GM18508 (cell line): ENCODE measurements around the gene POU5F1.
"Not testable (repeated sequence)": the region's sequence is repeated elsewhere in the genome, so short reads cannot be mapped to it uniquely, and the experiment has no call there.

ENCODE experiments used
- ATAC-seq: cut with Tn5 transposase; IDR thresholded peaks from one replicate; pipeline ENCODE4 v1.9.1; 2021; ENCODE audit warnings: moderate number of reproducible peaks; ENCODE audit not compliant: insufficient read depth, unreplicated experiment

The POU5F1 gene

DNA sequence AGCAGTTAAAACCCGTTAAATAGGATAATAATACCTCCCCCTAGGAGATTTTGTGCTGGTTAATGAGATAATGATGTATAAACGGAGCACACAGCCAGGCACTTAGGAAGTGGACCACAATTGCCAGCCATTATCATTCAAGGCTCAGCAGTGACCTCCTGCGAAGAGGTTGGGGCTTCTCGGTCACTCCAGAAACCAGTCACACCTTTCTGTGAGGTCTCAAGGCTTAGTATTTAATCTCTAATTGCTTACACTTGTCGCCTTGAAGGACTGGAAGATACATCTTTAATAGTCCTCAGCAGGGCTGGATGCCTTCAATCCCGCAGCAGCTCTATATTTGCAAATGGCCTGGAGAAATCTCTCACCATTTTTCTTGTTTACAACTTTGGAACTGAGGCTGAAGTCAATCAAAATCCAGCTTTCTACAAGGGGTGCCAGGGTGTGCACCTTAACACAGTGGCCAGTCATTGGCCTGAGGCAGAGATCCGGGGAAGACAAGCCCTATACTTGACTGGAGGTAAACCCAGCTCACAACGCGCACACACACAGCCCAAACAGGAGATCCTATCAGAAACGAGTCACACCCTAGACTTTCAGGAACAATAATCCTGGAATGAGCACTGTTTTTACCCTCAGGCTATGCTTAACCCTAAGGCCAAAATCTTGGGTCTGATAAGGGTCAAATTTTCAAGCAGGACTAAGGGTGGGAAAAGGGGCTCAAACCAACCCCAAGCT, 1.2 kb downstream of the POU5F1 start:
- no peak for ATAC-seq

GRCh38 chr6:31168606-31169005, 1.9 kb downstream of the POU5F1 start:
- no peak for ATAC-seq

DNA sequence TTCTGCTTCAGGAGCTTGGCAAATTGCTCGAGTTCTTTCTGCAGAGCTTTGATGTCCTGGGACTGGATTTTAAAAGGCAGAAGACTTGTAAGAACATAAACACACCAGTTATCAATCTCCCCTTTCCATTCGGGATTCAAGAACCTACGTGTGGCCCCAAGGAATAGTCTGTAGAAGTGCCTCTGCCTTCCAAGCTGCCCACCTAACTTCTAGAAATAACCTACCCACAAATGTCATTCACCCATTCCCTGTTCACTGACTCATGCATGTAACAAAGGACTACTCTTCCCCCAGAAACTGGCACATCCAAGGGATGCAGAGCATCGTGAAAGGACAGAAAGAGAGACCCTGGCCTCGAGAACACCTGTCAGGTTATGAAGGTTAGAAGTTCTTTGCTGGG, 4.5 kb downstream of the POU5F1 start:
- no peak for ATAC-seq

DNA sequence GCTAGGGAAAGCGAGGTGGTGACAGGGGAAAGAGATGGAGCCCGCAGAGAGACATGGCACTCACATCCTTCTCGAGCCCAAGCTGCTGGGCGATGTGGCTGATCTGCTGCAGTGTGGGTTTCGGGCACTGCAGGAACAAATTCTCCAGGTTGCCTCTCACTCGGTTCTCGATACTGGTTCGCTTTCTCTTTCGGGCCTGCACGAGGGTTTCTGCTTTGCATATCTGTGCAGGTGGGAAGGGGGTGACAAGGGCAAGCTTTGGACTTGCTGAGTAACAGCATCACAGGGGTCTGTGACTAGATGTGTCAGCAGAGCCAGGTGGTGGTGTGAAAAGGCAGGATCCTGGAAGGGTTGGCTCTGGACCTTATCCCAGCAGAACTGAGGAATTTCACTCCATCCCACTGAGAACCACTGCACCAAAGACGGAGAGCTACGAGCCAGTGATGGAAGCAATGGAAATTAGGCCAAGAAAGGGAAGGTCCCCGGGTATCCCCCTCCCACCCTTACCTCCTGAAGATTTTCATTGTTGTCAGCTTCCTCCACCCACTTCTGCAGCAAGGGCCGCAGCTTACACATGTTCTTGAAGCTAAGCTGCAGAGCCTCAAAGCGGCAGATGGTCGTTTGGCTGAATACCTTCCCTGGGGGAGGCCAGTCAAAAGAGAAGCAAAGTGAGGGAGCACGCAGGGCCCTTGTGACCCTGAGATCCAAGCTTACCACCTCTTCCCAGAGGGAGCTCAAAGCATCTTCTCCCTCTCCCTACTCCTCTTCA, 5.2 kb downstream of the POU5F1 start:
- not testable (repeated sequence) for ATAC-seq

DNA sequence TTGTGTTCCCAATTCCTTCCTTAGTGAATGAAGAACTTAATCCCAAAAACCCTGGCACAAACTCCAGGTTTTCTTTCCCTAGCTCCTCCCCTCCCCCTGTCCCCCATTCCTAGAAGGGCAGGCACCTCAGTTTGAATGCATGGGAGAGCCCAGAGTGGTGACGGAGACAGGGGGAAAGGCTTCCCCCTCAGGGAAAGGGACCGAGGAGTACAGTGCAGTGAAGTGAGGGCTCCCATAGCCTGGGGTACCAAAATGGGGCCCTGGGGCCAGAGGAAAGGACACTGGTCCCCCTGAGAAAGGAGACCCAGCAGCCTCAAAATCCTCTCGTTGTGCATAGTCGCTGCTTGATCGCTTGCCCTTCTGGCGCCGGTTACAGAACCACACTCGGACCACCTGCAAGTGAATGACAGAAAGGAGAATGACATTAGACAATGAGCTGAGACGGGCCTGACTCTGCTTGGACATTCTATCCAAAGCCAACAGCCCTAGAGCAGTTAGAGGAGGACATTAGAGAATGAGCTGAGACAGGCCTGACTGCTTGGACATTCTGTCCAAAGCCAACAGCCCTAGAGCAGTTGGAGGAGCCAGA, 5.9 kb downstream of the POU5F1 start:
- not testable (repeated sequence) for ATAC-seq

DNA sequence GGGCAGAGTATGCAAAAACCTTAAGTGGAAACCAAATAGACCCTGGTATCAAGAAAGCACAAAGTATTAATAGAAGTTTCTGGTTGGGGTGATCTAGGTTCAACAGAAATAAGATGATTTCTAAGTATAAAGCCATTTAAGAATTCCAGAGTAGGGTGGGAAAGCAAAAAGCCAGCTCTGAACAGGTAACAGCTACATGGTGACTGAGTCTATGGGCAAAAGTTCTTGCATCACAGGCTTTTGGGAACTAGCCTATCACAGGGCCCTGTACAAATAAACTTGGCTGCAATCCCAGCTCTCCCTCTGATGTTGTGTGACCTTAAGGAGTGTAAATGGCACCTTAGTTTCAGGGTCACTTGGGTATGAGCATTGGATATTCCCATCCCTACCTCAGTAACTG, 6.6 kb downstream of the POU5F1 start:
- ATAC-seq: no peak

DNA sequence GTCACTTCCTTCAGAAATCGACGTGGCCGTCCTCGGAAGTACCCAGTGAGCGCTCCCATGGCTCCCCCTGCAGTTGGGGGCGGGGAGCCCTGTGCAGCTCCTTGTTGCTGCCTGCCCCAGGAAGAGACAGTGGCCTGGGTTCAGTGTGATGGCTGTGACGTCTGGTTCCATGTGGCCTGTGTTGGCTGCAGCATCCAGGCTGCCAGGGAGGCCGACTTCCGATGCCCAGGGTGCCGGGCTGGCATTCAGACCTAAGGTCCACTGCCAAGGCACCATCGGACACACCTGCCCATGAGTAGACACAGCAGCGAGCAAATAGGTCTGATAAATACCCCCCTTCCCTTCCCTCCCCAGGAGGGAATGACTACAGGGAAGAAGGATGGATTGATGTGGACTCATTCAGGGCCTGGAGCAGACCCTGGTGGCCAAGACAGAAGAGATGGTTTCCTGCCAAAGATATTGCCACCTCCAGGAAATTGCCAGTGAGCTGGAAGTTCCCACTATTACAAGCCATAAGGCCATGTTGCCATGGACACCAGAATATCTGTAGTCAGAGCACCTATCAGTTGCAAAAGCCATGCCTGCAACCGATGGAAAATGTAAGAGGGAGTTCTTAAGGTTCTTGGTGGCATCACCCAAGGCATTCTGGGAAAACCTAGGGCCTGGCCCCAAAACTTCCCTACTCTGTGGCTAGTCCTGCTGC, 7.9 kb downstream of the POU5F1 start:
- no peak for ATAC-seq

DNA sequence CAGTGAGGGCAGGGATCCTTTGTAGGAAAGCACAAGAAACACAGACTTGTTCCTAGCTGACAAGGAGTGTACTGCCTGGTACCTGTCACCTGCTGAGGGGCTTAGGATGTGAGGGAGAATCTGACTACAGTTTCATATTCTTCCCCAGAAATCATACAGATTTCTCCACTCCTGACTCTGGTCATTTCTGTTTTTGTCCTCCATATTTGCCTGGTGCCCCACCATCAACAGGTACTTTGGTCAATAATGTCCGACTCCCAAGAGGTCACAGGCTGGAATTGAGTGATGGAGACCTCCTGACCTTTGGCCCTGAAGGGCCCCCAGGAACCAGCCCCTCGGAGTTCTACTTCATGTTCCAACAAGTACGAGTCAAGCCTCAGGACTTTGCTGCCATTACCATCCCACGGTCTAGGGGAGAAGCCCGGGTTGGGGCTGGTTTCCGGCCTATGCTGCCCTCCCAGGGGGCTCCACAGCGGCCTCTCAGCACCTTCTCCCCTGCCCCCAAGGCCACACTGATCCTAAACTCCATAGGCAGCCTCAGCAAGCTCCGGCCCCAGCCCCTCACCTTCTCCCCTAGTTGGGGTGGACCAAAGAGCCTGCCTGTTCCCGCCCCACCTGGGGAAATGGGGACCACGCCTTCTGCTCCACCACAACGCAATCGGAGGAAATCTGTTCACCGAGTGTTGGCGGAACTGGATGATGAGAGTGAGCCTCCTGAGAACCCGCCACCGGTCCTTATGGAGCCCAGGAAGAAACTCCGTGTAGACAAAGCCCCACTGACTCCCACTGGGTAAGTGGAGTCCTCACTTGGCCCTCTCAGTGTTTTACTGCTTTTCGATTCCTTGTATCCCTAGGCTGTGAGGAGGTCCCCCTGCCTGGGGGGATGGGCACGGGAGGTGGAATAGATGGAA, 9.0 kb downstream of the POU5F1 start:
- no peak for ATAC-seq

- no peak for ATAC-seq
These were observed 11.3 kb downstream of the POU5F1 start for GRCh38 chr6:31158863-31159855.

DNA sequence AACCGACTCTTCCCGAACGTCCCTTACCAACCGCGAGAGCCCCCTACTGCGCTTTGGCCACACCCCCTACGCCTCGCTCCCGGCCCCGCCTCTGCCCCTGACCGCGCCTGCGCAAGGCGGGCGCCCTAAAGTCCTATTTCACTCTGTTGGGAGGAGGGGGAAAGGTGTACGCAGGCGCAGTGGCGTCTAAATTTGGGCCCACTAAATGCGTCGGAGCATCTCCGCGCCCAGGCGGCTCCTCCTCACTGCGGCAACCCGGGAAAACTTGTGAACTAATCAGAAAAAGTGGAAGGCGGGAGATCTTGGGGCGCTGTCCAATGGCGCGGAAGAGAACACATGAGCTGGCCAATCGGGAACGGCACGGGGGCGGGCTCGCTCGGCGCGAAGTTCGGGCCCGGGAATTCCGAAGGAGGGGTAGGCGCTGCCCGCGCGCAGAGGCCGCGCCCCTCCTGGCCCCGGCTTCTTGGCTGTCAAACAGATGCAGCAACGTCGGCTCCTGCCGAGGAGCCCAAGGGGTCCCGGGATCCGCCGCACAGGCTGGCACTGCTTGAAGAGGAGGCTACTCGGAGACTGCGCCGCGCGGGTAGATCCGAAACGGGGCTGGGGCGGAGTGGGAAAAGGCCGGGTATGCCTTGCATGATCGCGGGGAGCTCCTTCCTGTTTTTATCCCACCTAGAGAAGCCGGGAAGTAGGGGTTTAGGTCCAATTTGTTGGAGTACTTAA, 12.2 kb downstream of the POU5F1 start, which contains the start of gene TCF19:
TCF19 (plus strand) TSS at position 450 of the 723 bp plus-strand sequence. CDS start 881 bp downstream, outside the sequence.
- ATAC-seq: peak; percentile 80

DNA sequence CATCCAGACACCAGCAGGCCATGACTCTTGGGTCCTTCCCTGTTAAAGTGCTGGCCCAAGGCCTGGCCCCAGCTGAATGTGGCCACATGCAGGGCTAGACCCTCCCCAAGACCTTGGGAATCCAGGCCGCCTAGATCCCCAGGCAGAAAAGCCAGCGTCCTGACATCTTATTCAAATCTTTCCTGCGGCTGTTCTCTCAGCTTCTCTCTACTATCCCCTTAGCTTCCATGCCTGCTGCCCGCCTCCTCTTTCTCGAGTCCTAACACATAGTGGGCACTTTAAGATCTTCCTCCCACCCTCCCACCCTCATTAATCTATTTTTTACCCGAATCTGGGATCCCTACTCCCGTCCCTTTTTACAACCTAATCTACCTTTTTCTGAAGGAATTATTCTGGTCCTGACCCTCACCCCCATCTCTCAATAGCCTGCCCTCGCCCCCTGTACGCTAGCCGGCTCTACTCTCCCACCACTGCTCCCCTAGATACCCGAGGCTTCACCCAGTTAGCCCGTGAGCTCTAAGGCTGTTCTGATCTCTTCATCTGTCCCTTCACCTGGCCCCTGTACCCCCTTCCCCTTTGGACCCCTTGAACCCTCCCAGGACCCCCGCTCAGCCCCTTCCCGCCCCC, 12.9 kb downstream of the POU5F1 start, which contains the start of gene CCHCR1:
CCHCR1 (minus strand) TSS at position 290 of the 627 bp plus-strand sequence; CDS start at position 88, 202 bp downstream.
- ATAC-seq: no peak

- ATAC-seq: no peak
These were observed 13.8 kb downstream of the POU5F1 start for GRCh38 chr6:31156641-31157040.

GRCh38 chr6:31154436-31154835, 16.0 kb downstream of the POU5F1 start:
- ATAC-seq: no peak

- no peak for ATAC-seq
These were observed 17.7 kb downstream of the POU5F1 start for GRCh38 chr6:31152781-31153180.

DNA sequence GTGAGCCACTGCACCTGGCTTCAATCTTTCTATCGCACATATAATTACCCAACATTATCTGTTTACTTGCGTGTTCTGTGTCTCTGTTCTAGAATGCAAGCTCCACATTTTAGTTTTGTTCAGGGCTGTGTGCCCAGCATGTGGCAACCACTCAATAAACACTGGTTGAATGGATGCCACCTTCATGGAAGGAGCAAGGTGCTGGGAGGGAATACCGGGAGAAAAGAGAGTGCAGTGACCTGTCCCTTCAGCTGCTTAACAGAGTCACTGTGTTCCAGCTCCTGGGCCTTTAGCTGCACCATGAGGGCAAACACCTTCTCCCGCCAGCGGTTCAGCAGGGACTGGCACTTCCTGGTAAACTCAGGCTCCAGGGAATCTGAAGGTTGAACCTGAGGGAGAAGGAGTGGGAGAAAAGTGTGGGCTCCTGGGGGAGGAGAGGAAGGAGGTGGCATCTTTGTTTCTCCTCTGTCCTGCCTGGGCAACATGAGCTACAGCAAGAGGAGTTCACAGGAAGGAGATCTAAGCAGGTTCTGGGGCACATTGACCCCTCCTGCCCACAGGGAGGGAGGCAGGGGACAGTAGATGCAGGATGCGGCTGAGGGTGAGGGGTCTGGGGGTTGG, 20.5 kb downstream of the POU5F1 start:
- ATAC-seq: no peak

DNA sequence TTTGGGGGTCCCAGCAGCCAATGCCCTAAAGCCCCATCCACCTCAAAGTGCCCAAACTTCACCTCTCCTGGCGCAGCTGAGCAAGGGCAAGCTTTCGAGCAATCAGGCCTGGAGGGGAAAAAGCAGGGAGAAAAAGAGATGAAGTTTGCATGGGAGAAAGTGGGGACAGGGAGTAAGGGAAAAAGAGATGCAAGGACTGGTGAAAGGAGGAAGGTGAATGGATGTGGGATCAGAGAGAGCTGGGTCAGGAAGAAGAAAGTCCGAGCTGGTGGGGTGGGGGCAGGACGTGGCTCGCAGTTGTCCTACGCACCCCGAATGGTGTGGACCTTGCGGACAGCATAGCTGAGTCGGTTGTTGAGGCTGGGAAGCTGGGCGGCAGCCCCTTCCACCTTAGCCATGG, 25.1 kb downstream of the POU5F1 start:
- no peak for ATAC-seq

GRCh38 chr6:31144970-31145340, 25.5 kb downstream of the POU5F1 start:
- no peak for ATAC-seq
